Common myeloid progenitor, CD34-positive (primary cell): ENCODE results near the gene STRIT1.
"Not testable (repeated sequence)": the region's sequence is repeated elsewhere in the genome, so short reads cannot be mapped to it uniquely, and the experiment has no call there.

Experiments used
- CTCF ChIA-PET: fragments of 350-600 bp; sonication (Branson Sonifier 250); formaldehyde crosslinking; loops from one replicate; lab custom pipeline; 2021; ENCODE audit warnings: antibody characterized with exemption; lab: Charles Lee
- POLR2A ChIA-PET: fragments of 350-600 bp; sonication (Branson Sonifier 250); formaldehyde crosslinking; loops from one replicate; lab custom pipeline; 2021; ENCODE audit warnings: antibody characterized with exemption; lab: Charles Lee
- DNase-seq, 3 donors: peaks; one replicate each; pipeline versions ENCODE4 v3.0.0 to v3.0.0-alpha.2; 2013
- H3K27ac ChIP-seq, 2 experiments: 1 replicate in 1 of 2; 2 replicates in 1 of 2; pipeline ENCODE4 v1.7.0; 2013; ENCODE audit warnings: inconsistent platforms in 2 of 2, low read length in 2 of 2, mild to moderate bottlenecking in 2 of 2, low read depth in 1 of 2, moderate library complexity in 1 of 2; ENCODE audit not compliant: severe bottlenecking in 2 of 2, insufficient read depth in 1 of 2, poor library complexity in 1 of 2
- H3K27me3 ChIP-seq, 5 experiments: replicated peaks in 2 of 5; 1 replicate in 3 of 5; 2 replicates in 2 of 5; pipeline versions ENCODE4 v1.6.1 to v1.7.0; 2013; ENCODE audit warnings: low read length in 4 of 5, mild to moderate bottlenecking in 2 of 5, moderate library complexity in 2 of 5, inconsistent platforms in 1 of 5; ENCODE audit not compliant: insufficient read depth in 5 of 5, control insufficient read depth in 4 of 5
- H3K36me3 ChIP-seq, 4 experiments: 1 replicate in 2 of 4; 2 replicates in 2 of 4; pipeline versions ENCODE4 v1.6.1 to v1.7.0; 2013; ENCODE audit warnings: low read length in 3 of 4, control low read depth in 1 of 4, mild to moderate bottlenecking in 1 of 4; ENCODE audit not compliant: control insufficient read depth in 4 of 4, insufficient read depth in 4 of 4
- H3K4me1 ChIP-seq, 4 experiments: 1 replicate in 3 of 4; 2 replicates in 1 of 4; pipeline versions ENCODE4 v1.6.1 to v1.7.1; 2013; ENCODE audit warnings: low read length in 3 of 4, mild to moderate bottlenecking in 3 of 4, control low read depth in 1 of 4, inconsistent platforms in 1 of 4, moderate library complexity in 1 of 4; ENCODE audit not compliant: control insufficient read depth in 4 of 4, insufficient read depth in 4 of 4; ENCODE audit errors: control extremely low read depth in 1 of 4
- H3K4me3 ChIP-seq, 7 experiments: 1 replicate in 4 of 7; 2 replicates in 3 of 7; pipeline versions ENCODE4 v1.5.1 to v1.7.0; 2013; ENCODE audit warnings: mild to moderate bottlenecking in 7 of 7, low read length in 6 of 7, moderate library complexity in 6 of 7, inconsistent platforms in 2 of 7, low read depth in 2 of 7, control low read depth in 1 of 7; ENCODE audit not compliant: insufficient read depth in 4 of 7, control insufficient read depth in 1 of 7; ENCODE audit errors: extremely low read depth in 1 of 7
- H3K9me3 ChIP-seq, 5 experiments: 1 replicate in 4 of 5; 2 replicates in 1 of 5; pipeline versions ENCODE4 v1.6.1 to v1.7.1; 2013; ENCODE audit warnings: low read length in 4 of 5, mild to moderate bottlenecking in 2 of 5, inconsistent platforms in 1 of 5, low read depth in 1 of 5, moderate library complexity in 1 of 5; ENCODE audit not compliant: control insufficient read depth in 4 of 5, insufficient read depth in 2 of 5; ENCODE audit errors: control extremely low read depth in 1 of 5
- WGBS: methylation state at CpG from one replicate; pipeline ENCODE4 v1.1.5; 2013; ENCODE audit not compliant: insufficient coverage; 5-methylcytosine and 5-hydroxymethylcytosine counted together

STRIT1 gene

DNA sequence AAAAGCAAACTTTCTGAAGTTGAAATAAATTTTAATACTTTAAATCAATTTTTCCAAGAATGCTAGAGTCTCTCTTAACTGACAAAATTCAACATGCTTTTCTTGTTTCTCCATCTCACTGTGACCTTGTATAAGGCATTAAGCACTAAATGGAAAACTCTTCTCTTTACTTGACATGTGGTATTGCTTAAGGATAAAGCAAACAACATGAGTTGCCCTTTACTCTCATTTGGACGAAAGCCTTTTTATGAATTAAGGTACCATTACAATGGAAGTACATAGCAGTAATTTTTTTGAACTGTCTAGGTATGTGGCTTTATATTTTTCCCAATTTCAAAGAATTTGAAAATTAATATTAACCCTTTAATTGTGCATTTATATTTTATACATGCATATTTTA is 1.4 kb downstream of the STRIT1 start:
- Histone ChIP-seq H3K27me3 (no peaks in the 10 kb centered on the region), H3K27ac (no peak overlapping the region), H3K36me3 (no peaks in the 10 kb centered on the region), H3K9me3 (peaks cover 0 to 10% (median 6%) of the 10 kb centered on the region in 5 experiments), H3K4me3 (no peak overlapping the region), H3K4me1 (no peaks in the 10 kb centered on the region)
- WGBS: no CpG with 5 or more reads among the region's 1 CpG
- POLR2A ChIA-PET: no interaction called here
- no peak for DNase-seq
- CTCF ChIA-PET: no interaction called here

DNA sequence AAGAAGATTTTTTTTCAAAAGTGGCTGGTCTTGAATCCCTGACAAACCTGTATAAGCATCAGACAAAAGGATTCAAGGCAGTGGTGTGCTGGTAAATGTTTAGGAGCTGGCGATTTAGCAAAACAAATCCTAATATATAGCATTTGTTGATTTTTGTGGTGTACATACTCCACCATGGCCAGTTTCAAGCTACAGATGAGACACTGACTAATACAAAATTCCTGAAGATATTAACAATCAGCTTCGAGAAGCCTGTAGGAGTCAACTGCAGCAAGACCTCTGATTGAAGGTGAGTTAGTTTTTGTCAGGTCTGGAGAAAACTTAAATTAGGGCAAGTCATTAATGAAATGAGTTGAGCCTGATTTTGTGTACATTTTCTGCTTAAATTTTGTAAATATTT is 6.7 kb downstream of the STRIT1 start:
- Histone ChIP-seq H3K27me3 (no peaks in the 10 kb centered on the region), H3K27ac (no peak overlapping the region), H3K4me1 (peaks cover 0 to 7% (median 2%) of the 10 kb centered on the region in 4 experiments), H3K9me3 (no peaks in the 10 kb centered on the region), H3K4me3 (no peak overlapping the region), H3K36me3 (no peaks in the 10 kb centered on the region)
- WGBS: no CpG with 5 or more reads among the region's 2 CpGs
- POLR2A ChIA-PET: no interaction called here
- no peak for DNase-seq
- CTCF ChIA-PET: no interaction called here

DNA sequence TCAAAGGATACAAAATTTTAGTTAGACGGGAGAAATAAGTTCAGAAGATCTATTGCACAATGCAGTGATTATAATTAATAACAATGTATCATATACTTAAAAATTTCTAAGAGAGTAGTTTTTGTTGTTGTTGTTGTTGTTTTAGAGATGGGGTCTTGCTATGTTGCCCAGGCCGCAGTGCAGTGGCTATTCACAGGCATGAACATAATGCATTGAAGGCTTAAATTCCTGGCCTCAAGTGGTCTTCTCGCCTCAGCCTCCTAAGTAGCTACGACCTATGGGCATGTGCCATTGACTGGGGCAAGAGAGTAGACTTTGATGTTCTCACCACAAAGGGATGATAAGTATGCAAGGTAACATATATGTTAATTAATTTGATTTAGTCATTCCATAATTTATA is 7.5 kb downstream of the STRIT1 start:
- ChIA-PET CTCF (no interaction called here), POLR2A (no interaction called here)
- no peak overlapping the region for H3K27ac ChIP-seq
- no peaks in the 10 kb centered on the region for H3K36me3 ChIP-seq
- no peak overlapping the region for H3K4me3 ChIP-seq
- WGBS: 100% methylated on average over 1 of the region's 4 CpGs
- no peaks in the 10 kb centered on the region for H3K27me3 ChIP-seq
- no peak for DNase-seq
- peaks cover 0 to 7% (median 2%) of the 10 kb centered on the region in 4 experiments for H3K4me1 ChIP-seq
- no peaks in the 10 kb centered on the region for H3K9me3 ChIP-seq

DNA sequence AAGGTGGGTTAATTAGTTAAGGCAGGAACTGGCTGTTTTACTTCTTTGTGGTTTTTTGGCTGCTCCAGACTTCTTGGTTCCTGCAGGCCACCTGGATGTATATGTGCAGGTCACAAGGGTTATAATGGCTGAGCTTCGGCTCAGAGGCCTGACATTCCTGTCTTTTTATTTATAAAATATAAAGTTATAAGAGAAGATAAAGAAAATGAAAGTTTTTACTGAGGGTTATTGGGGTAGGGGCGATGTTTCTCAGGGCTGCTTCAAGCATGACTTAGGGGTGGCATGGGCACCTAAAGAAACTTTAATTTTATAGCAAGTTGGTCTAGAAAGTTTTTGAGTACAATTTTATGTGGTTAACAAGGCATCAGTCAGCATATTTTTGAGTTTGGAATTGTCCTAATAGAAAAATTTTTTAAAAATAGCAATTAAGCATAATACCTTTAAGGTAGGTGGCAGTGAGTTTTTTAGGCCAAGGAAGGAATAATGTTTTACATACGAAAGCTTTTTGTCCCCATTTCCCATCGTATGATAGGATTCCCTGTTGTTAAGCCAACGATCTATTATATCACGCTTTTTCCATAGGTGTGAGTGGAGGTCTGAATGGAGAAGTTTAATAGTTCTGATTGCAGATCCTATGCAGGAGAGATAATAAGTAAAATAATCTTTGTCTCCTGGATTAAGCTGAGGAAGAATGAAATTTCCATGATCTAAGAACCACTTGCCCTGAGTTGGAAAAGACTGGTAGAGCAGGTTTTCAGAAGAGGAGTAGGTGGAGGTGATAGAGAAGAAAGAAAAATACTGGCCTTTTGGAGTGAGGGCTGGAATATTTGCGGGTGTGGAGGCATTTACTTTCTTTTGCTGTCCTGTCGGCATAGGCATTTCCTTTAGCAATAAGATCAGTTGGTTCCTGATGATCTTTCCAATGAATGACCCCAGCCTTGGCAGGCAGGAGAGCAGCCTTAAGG is 10.1 kb downstream of the STRIT1 start:
- CTCF ChIA-PET: no interaction called here
- 100% methylated on average over 6 of the region's 8 CpGs for WGBS
- no peak overlapping the region for H3K27ac ChIP-seq
- H3K4me1 ChIP-seq: peaks cover 0 to 7% (median 2%) of the 10 kb centered on the region in 4 experiments
- H3K36me3 ChIP-seq: no peaks in the 10 kb centered on the region
- H3K27me3 ChIP-seq: no peaks in the 10 kb centered on the region
- DNase-seq: no peak
- POLR2A ChIA-PET: no interaction called here
- peaks cover 0 to 2% (median 0%) of the 10 kb centered on the region in 5 experiments for H3K9me3 ChIP-seq
- no peak overlapping the region for H3K4me3 ChIP-seq

DNA sequence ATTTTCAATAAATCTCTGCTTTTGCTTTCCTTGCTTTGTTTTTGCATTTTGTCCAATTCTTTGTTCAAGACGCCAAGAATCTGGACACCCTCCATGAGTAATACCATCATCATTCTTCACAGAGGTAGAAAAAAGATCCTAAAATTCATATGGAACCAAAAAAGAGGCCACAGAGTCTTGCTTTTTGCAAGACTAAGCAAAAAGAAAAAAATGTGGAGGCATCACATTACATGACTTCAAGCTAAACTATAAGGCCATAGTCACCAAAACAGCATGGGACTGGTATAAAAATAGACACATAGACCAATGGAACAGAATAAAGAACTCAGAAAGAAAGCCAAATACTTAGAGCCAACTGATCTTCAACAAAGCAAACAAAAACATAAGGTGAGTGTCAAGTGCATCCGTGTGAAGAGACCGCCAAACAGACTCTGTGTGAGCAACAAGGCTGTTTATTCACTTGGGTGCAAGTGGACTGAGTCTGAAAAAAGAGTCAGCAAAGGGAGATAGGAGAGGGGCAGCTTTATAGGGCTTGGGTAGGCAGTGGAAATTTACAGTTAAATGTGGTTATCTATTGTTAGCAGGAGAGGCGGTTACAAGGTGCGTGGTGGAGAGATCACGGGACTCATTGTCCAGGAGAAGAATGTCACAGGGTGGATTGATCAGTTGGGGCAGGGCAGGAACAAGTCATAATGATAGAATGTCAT is 10.9 kb downstream of the STRIT1 start:
- H3K4me3 ChIP-seq: no peak overlapping the region
- peaks cover 0 to 7% (median 2%) of the 10 kb centered on the region in 4 experiments for H3K4me1 ChIP-seq
- DNase-seq: peak in 1 of 3 donors; percentile 28
- WGBS: 86% methylated on average over 6 of the region's 6 CpGs
- H3K36me3 ChIP-seq: no peaks in the 10 kb centered on the region
- no peak overlapping the region for H3K27ac ChIP-seq
- H3K9me3 ChIP-seq: peaks cover 0 to 2% (median 0%) of the 10 kb centered on the region in 5 experiments
- no peaks in the 10 kb centered on the region for H3K27me3 ChIP-seq
- ChIA-PET POLR2A (no interaction called here), CTCF (no interaction called here)

DNA sequence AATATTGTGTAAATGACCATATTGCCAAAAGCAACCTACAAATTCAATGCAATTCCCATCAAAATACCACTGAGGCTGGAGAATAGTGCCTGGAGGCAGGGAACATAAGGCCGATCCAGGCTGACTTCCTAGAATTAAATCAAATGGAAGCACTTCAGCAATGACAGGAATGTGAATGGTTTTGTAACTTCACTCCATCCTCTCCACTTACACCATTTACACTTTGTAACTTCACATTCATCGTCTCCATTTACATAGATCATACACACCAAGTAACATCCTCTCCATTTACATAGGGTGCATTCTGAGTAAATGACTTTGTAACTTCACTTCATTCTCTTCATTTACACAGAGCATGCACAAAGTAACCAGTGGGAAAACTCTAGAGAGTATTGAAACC is 11.6 kb downstream of the STRIT1 start:
- H3K4me1 ChIP-seq: peaks cover 0 to 7% (median 2%) of the 10 kb centered on the region in 4 experiments
- H3K36me3 ChIP-seq: no peaks in the 10 kb centered on the region
- H3K27ac ChIP-seq: no peak overlapping the region
- POLR2A ChIA-PET: no interaction called here
- no peak for DNase-seq
- CTCF ChIA-PET: no interaction called here
- H3K27me3 ChIP-seq: no peaks in the 10 kb centered on the region
- H3K4me3 ChIP-seq: no peak overlapping the region
- H3K9me3 ChIP-seq: peaks cover 0 to 2% (median 0%) of the 10 kb centered on the region in 5 experiments
- WGBS: 90% methylated on average over 1 of the region's 2 CpGs

DNA sequence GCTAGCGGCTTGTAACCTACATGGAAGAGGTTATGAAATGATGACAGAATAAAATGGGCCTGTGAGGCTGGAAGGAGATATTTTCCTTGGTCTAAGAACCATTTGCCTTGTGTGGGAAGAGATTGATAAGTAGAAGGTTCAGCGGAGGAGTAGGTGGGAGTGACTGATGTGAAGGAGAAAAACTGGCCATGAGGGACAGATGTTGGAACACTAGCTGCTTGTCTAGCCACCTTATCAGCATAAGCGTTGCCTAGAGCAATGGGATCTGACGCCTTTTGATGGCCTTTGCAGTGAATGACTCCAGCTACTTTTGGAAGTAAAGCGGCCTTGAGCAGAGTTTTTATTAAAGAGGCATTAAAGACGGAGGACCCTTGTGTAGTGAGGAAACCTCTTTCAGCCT is 17.4 kb downstream of the STRIT1 start:
- DNase-seq, H3K9me3 ChIP-seq, POLR2A ChIA-PET, H3K36me3 ChIP-seq, H3K4me1 ChIP-seq, H3K4me3 ChIP-seq, H3K27ac ChIP-seq, H3K27me3 ChIP-seq, CTCF ChIA-PET: not testable (repeated sequence)
- WGBS: 100% methylated on average over 4 of the region's 6 CpGs
